ENCODE measurements around the gene SLC39A11. TPM values are rescaled to one million over a fixed set of nuclear protein-coding genes. Genes with fewer than 3 reads are reported as not detected.

Gene SLC39A11
- total and polyA plus RNA-seq, 8 donors: 5.2 to 62.0 (median 12.9) TPM

GRCh38 chr17:72599891-72600290, 492.6 kb downstream of the SLC39A11 start:
- intact Hi-C loops (cut with DNase I; ENCODE audit: low total_unique reads): no loop called here
- no peaks in the 10 kb centered on the region for H3K36me3 ChIP-seq
- no peak for DNase-seq
- no peaks in the 10 kb centered on the region for H3K9me3 ChIP-seq
- TF ChIP-seq POLR2A (IDR thresholded peaks at IDR 0.05) (no peak), POLR2AphosphoS5 (IDR thresholded peaks at IDR 0.05) (no peak), EP300 (IDR thresholded peaks at IDR 0.05) (no peak), CTCF (IDR thresholded peaks at IDR 0.05) (no peak)
- H3K4me3 ChIP-seq: no peak overlapping the region
- peaks cover 0 to 8% (median 0%) of the 10 kb centered on the region in 3 donors for H3K27me3 ChIP-seq
- WGBS, 5 donors: 60 to 63% (median 62%) methylated on average over 4 of the region's 4 CpGs
- peaks cover 0 to 21% (median 0%) of the 10 kb centered on the region in 4 donors for H3K4me1 ChIP-seq
- H3K27ac ChIP-seq: no peak overlapping the region

GRCh38 chr17:72598695-72599094, 493.8 kb downstream of the SLC39A11 start:
- Histone ChIP-seq H3K4me3 (no peak overlapping the region), H3K27me3 (peaks cover 0 to 6% (median 0%) of the 10 kb centered on the region in 3 donors), H3K36me3 (no peaks in the 10 kb centered on the region), H3K9me3 (no peaks in the 10 kb centered on the region), H3K27ac (no peak overlapping the region), H3K4me1 (peaks cover 0 to 21% (median 0%) of the 10 kb centered on the region in 4 donors)
- intact Hi-C loops (cut with DNase I; ENCODE audit: low total_unique reads): no loop called here
- WGBS, 5 donors: 28 to 52% (median 40%) methylated on average over 6 of the region's 6 CpGs
- no peak for DNase-seq
- TF ChIP-seq CTCF (IDR thresholded peaks at IDR 0.05) (no peak), POLR2AphosphoS5 (IDR thresholded peaks at IDR 0.05) (no peak), EP300 (IDR thresholded peaks at IDR 0.05) (no peak), POLR2A (IDR thresholded peaks at IDR 0.05) (no peak)

GRCh38 chr17:72597354-72598087, 495.0 kb downstream of the SLC39A11 start:
- WGBS, 5 donors: 63 to 70% (median 66%) methylated on average over 9 of the region's 9 CpGs
- peaks cover 0 to 18% (median 6%) of the 10 kb centered on the region in 3 donors for H3K27me3 ChIP-seq
- H3K4me3 ChIP-seq: no peak overlapping the region
- H3K9me3 ChIP-seq: no peaks in the 10 kb centered on the region
- TF ChIP-seq POLR2A (IDR thresholded peaks at IDR 0.05): no peak
- no peak for TF ChIP-seq EP300 (IDR thresholded peaks at IDR 0.05)
- TF ChIP-seq POLR2AphosphoS5 (IDR thresholded peaks at IDR 0.05): no peak
- TF ChIP-seq CTCF (IDR thresholded peaks at IDR 0.05): no peak
- H3K4me1 ChIP-seq: peaks cover 4 to 21% (median 6%) of the 10 kb centered on the region in 4 donors
- intact Hi-C loops (cut with DNase I; ENCODE audit: low total_unique reads): no loop called here
- no peak overlapping the region for H3K27ac ChIP-seq
- H3K36me3 ChIP-seq: no peaks in the 10 kb centered on the region
- no peak for DNase-seq

Small RNAs within 50 kb of the gene (small RNA-seq; reads per million reads assigned to genes)
- gene RF00422: 0 reads per million in 4 donors

Other genes starting within 250 kb of the SLC39A11 start
- 10 to 100 TPM in 1 of 5 donors, 1 to 10 TPM in 2, under 1 TPM in 2; under 0.01 to 21.1 (median 1.1) TPM for gene SSTR2, start 72.3 kb upstream of the SLC39A11 start, total RNA-seq
- under 1 TPM; 0.38 to 0.76 (median 0.62) TPM for gene SSTR2, start 72.3 kb upstream of the SLC39A11 start, polyA plus RNA-seq
- 10 to 100 TPM; 13.4 to 68.9 (median 25.9) TPM for gene COG1, start 100.4 kb upstream of the SLC39A11 start, total RNA-seq
- 10 to 100 TPM; 11.6 to 18.0 (median 15.4) TPM for gene COG1, start 100.4 kb upstream of the SLC39A11 start, polyA plus RNA-seq
- gene CPSF4L, start 169.2 kb upstream of the SLC39A11 start, total RNA-seq: not detected
- not detected for gene CPSF4L, start 169.2 kb upstream of the SLC39A11 start, polyA plus RNA-seq
- gene CDC42EP4, start 219.3 kb upstream of the SLC39A11 start, total RNA-seq: 10 to 100 TPM; 44.6 to 93.3 (median 68.9) TPM
- gene CDC42EP4, start 219.3 kb upstream of the SLC39A11 start, polyA plus RNA-seq: 10 to 100 TPM; 23.2 to 38.3 (median 25.7) TPM